ENCODE data around the gene NRG3.

Gene NRG3

GRCh38 chr10:82867056-82867455 lies 992.1 kb downstream of the NRG3 start:
- no peak for DNase-seq

- peak; percentile 14 for DNase-seq
Measured at GRCh38 chr10:82874671-82875070, 999.7 kb downstream of the NRG3 start.

- DNase-seq: no peak
Measured at GRCh38 chr10:82880776-82881290, 1005.8 kb downstream of the NRG3 start.

DNA sequence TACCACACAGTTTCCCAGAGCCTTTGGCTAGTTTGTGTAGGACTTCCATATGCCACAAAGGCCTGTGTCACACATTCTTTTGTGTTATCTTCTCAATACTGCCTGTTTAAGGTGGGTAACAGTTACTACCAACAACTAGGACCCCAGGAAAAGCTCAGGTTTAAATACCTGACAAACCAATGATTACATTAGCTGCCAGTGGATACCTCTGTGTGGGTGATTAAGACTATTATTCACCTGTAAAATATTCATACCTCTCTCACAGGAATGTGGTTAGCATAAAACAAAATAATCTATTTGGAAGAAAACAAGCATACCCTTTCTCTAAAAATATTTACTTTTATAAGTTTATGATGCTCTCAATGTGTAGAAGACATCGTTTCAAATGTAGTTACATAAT lies 1007.7 kb downstream of the NRG3 start:
- DNase-seq: no peak

- DNase-seq: peak; percentile 48
Measured at GRCh38 chr10:82883603-82884002, 1008.6 kb downstream of the NRG3 start.

GRCh38 chr10:82887488-82887887 lies 1012.5 kb downstream of the NRG3 start:
- DNase-seq: no peak

DNA sequence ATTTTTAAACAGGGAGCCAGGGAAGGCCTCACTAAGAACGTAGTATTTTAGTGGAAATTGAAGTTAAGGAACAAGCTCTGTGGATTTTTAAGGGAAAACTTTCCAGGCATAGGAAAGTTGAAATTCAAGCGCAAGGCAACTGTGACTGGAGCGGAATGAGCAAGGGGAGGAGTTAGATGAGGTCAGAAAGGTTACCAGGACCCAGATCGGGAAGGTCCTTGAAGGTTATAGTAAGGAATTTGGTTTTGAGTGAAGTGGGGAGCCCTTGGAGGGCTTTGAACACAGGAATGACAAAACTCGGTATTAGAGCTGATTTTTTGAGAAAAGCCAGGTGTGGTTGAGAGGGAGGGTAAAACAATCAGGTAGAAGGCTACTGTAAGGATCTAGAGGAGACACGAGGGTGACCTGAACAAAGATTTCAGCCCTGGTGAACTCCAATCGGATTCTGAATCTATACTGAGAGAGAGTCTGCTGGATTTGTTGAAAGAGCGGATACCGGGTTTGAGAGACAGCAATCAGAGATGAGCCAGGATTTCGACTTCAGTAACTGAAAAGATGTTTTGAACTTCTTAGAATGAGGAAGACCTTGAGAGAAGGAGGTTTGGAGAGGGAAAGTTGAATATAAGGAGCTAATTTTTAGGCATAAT lies 1013.9 kb downstream of the NRG3 start:
- no peak for DNase-seq

DNA sequence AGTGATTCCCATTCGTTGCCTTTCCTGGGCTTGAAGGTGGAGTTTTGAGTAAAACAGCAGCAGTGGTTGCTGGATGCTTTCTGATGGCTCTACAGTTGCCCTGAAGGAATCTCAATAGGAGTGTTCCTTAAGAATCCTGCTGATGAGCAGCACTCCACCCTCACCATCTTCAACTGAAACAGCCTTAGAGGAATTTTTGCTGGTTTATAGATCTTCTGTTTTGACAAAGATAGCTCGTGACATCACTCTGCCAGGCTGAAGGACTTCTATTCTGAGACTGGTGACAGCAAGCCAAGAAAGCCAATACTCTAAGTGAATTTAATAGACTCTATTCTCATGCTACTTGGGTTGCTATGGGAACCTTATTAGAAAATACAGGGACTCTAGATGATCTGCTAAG lies 1014.7 kb downstream of the NRG3 start:
- DNase-seq: no peak

DNA sequence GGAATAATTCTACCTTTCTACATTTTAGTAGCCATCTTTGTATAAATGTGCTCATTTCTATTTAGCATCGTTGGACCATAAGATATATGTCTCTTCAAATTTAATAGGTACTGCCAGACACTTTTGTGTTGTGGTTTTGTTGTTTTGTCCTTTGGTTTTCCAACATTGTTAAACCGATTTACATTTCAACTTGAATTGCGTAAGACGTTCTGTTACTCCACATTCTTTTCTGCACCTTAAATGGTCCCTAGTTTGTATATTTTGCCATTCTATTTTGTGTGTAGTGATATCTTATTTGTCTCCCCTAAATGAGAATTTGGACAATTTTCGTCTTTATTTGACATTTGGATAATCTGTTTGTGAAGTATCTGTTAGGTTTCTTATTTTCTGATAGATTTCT lies 1015.6 kb downstream of the NRG3 start:
- no peak for DNase-seq

GRCh38 chr10:82908096-82908495 lies 1033.1 kb downstream of the NRG3 start:
- no peak for DNase-seq

DNA sequence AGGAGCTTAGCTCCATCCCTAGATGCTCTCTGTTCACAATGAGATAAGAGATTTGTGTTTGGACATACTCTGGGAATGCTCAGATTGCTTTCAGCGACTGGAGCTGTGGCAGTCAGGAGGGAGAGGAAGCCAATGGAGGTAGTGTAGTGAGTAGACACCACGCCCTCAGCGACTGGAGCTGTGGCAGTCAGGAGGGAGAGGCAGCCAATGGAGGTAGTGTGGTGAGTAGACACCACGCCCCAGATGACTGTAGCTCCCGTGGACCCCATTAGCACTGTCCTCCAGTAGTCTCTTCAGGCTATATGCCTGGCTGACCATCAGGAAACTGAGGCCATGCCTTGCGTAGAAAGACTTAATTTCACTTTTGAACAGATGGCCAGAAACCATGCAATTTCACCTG lies 1033.8 kb downstream of the NRG3 start:
- DNase-seq: no peak

- DNase-seq: no peak
Measured at GRCh38 chr10:82910301-82910700, 1035.3 kb downstream of the NRG3 start.

DNA sequence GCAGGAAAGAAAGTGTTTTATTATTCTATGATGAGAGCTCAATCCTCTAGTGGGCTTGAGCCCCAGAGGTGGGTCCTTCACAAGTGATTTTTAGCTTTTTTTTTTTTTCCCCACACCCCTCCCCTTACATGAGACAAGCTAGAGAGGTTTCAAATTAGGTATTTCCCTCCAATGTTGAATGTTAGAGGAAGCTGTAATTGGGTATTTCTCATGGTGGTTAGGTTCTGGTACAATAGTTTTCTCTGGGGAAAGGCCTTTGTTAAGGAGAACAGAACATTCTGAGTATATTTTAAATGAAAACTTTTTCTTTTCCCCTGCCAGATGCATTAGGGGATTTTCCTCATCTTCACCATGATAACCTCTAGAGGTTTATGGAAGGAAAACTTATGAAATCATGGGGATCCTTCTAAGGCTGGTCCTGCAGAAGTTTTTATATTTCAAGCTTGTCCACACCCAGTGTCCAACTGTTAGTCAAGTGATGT lies 1039.7 kb downstream of the NRG3 start:
- no peak for DNase-seq

DNA sequence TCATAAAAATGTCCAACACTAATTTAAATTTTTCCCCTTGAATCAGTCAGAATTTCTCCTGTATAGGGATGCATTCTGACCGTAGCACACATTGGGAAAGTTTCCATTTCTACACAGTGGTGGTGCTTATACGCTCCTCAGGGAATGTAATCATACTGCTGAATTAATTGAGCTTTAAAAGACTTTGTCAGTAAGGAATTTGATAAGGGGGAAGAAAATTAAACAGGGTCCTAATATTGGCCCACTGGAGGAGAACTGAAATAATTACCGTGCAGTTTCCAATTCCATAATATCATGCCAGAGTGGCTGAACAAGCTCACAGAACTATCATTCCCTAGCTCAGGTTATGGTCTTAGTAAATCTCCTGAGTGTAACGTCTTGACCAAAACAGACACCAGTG lies 1041.9 kb downstream of the NRG3 start:
- no peak for DNase-seq

GRCh38 chr10:82918022-82918421 lies 1043.0 kb downstream of the NRG3 start:
- no peak for DNase-seq

- DNase-seq: no peak
Measured at GRCh38 chr10:82922046-82922445, 1047.1 kb downstream of the NRG3 start.

GRCh38 chr10:82922755-82923154 lies 1047.8 kb downstream of the NRG3 start:
- DNase-seq: peak; percentile 35

- DNase-seq: no peak
Measured at GRCh38 chr10:82924711-82925110, 1049.7 kb downstream of the NRG3 start.

DNA sequence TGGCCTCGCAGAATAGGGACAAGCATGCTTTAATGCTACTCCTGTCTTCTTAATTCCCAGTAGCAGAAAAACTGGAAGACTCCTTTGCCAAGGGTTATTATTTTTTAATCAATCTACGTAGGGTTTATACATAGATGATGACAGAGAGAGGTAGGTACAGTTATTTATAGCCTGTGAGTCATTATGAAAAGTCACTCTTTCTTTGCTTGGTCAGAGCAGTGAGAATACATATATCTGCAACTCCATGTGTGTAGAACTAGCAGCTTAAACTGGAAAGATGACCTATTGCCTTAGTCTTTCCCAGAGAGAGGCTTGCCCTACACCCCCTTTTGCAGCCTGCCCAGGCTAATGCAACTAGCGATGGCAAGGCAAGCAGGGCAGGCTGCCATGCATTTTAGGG lies 1050.6 kb downstream of the NRG3 start:
- DNase-seq: no peak

DNA sequence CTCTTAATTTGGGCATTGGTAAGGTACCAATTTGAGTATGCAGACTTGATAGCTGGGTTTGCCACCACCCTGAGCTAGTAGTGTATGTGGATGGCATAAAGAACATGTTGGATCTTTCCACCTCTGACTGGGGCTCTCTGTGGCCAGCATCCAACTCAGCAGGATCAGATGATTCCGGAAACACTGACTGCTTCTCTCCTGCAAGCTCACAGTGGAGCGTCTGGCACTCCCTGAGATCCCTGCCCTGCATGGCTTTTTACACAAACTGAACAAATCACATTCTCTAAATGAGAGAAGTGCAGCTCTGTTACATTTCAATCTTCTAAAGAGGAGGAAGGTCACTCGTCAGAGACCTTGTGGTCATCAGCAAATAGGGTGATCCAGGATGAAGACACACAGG lies 1057.5 kb downstream of the NRG3 start:
- no peak for DNase-seq

DNA sequence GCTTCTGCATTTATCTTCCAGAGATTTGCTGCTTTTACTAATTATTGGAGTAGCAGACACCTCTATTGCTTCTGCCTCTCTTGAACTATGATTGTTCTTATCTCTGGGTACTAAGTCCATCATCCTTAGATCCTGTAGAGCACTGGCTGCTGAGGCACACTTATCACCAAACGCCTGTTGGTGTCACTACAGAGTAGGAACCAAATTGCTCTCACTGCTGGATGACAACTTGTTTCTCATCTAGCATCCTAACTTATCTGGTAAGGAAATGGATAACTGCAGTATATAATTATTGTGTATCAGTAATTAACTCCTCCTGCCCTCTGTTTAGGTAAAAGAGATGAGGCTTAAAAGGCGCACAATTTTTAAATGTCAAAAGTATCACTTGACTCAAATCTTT lies 1059.4 kb downstream of the NRG3 start:
- DNase-seq: no peak

DNA sequence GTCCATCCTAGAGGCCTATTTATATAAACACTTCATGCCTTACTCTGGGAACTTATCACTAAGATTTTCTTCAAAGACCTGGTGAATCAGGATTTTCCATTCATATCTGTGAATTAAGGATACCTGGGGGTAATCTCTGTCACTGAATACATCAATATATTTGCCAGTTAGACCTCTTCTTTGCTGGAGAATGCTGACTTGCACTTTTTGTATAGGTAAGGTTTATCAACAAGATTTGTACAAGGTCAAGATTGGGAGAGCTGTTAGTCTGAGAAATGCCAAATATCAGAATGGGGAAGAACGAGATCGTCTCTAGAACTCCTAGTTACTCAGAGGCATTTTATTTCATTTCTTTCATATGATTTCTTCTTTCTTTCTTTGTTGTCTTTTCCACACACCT lies 1060.0 kb downstream of the NRG3 start:
- no peak for DNase-seq

GRCh38 chr10:82938331-82938730 lies 1063.3 kb downstream of the NRG3 start:
- no peak for DNase-seq

DNA sequence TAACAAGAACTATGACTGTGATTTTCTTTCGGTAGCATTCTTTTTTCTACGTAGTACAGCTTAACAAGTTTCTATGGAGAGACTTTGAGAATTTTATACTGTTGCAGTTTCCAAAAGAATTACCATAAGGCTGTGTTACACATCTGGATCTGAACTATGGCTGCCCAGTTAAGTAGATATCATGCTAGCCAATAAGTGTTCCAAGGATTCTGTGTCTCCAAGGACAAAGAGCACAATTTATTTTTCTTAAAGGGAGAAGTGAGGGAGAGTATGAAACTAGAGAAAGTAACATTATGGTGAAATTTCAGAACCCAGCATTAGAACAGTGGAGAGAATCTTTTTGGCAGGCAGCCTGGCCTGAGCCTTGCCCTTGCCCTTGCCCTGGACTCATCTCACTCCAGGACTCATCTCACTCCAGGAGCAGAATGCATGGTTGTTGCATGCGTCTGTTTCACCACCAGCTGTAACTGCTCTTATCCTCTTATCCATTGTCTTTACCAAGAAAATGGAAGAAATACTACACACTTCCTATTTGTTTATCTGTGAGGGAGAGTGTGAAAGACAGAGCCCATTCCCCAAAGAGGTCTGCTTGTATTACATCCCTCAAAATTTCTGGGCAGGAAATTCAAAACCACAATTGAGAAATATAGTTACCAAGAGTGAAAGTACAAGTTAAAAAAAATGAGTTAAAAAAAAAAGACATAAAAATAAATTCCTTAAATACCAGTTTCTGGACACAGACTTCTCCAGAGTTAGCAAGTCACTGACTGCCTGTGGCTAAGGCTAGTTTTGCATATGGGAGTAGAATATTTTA lies 1067.5 kb downstream of the NRG3 start:
- peak; percentile 69 for DNase-seq

Data from fibroblast of skin of right quadriceps (primary cell).